CD14-positive monocyte (primary cell): Measurements from ENCODE around the gene ANXA1. TPM values are rescaled to one million over a fixed set of nuclear protein-coding genes. Genes with fewer than 3 reads are reported as not detected.

Experiments used
- DNase-seq, 3 donors: peaks; one replicate each; pipeline ENCODE4 v3.0.0-alpha.2; 2011 to 2022
- H2AFZ ChIP-seq: 2 replicates; pipeline ENCODE4 v1.6.0; 2012; ENCODE audit warnings: mild to moderate bottlenecking, low read depth, low read length, inconsistent platforms; ENCODE audit not compliant: insufficient read depth, poor library complexity, severe bottlenecking
- H3K27ac ChIP-seq, 2 donors: 1 replicate in 1 of 2; 2 replicates in 1 of 2; pipeline ENCODE4 v1.5.1; 2012 to 2013; ENCODE audit warnings: low read length in 2 of 2, control low read depth in 1 of 2, inconsistent platforms in 1 of 2, low read depth in 1 of 2, mild to moderate bottlenecking in 1 of 2
- H3K27me3 ChIP-seq, 2 donors: one replicate each; pipeline versions ENCODE4 v1.6.0 to v1.6.1; 2011 to 2013; ENCODE audit warnings: low read length in 2 of 2; ENCODE audit not compliant: control insufficient read depth in 2 of 2, insufficient read depth in 2 of 2
- H3K36me3 ChIP-seq, 2 donors: replicated peaks in 1 of 2; 1 replicate in 1 of 2; 2 replicates in 1 of 2; pipeline versions ENCODE4 v1.5.1 to v1.6.1; 2012 to 2013; ENCODE audit warnings: low read length in 2 of 2, control low read depth in 1 of 2, inconsistent platforms in 1 of 2, mild to moderate bottlenecking in 1 of 2; ENCODE audit not compliant: insufficient read depth in 2 of 2, control insufficient read depth in 1 of 2
- H3K4me1 ChIP-seq, 2 donors: 1 replicate in 1 of 2; 2 replicates in 1 of 2; pipeline versions ENCODE4 v1.5.1 to v1.6.1; 2012 to 2013; ENCODE audit warnings: low read length in 2 of 2, control low read depth in 1 of 2, inconsistent platforms in 1 of 2, mild to moderate bottlenecking in 1 of 2, moderate library complexity in 1 of 2; ENCODE audit not compliant: insufficient read depth in 2 of 2, control insufficient read depth in 1 of 2
- H3K4me2 ChIP-seq: replicated peaks from 2 replicates; pipeline ENCODE3; 2012; ENCODE audit warnings: low read length, moderate library complexity, mild to moderate bottlenecking; ENCODE audit not compliant: poor library complexity, severe bottlenecking; ENCODE audit errors: extremely low read depth
- H3K4me3 ChIP-seq, 3 experiments: fragments of 200-600 bp in 1 of 3; sonication (generic) in 1 of 3; replicated peaks in 1 of 3; 1 replicate in 2 of 3; 2 replicates in 1 of 3; pipeline ENCODE4 v1.5.1; 2011 to 2013; ENCODE audit warnings: low read length in 3 of 3, mild to moderate bottlenecking in 3 of 3, control low read depth in 2 of 3, low read depth in 2 of 3, inconsistent platforms in 1 of 3, moderate library complexity in 1 of 3
- H3K79me2 ChIP-seq: 2 replicates; pipeline ENCODE4 v1.6.0; 2012; ENCODE audit warnings: mild to moderate bottlenecking, control low read depth, inconsistent platforms, low read length, moderate library complexity; ENCODE audit not compliant: insufficient read depth
- H3K9ac ChIP-seq: 2 replicates; pipeline ENCODE4 v1.6.0; 2017; ENCODE audit warnings: low read length, mild to moderate bottlenecking; ENCODE audit not compliant: insufficient read depth, poor library complexity, severe bottlenecking
- H3K9me3 ChIP-seq, 2 donors: replicated peaks in 1 of 2; 1 replicate in 1 of 2; 2 replicates in 1 of 2; pipeline versions ENCODE4 v1.5.1 to v1.6.1; 2012 to 2013; ENCODE audit warnings: low read length in 2 of 2, control low read depth in 1 of 2; ENCODE audit not compliant: control insufficient read depth in 1 of 2, insufficient read depth in 1 of 2
- H4K20me1 ChIP-seq: 2 replicates; pipeline ENCODE4 v1.6.0; 2012; ENCODE audit warnings: mild to moderate bottlenecking, low read length, control low read depth, moderate library complexity; ENCODE audit not compliant: insufficient read depth
- H3K27ac Mint-ChIP-seq, 7 donors: one replicate each; pipeline ENCODE4 v1.8.0; 2020; ENCODE audit warnings: mild to moderate bottlenecking in 7 of 7, mixed read lengths in 7 of 7, moderate library complexity in 6 of 7, inconsistent platforms in 2 of 7
- H3K27me3 Mint-ChIP-seq, 3 donors: one replicate each; pipeline ENCODE4 v1.8.0; 2021 to 2022; ENCODE audit warnings: low read depth in 3 of 3, mild to moderate bottlenecking in 3 of 3, mixed read lengths in 3 of 3, moderate library complexity in 3 of 3, inconsistent platforms in 1 of 3
- H3K36me3 Mint-ChIP-seq, 2 donors: one replicate each; pipeline ENCODE4 v1.8.0; 2020; ENCODE audit warnings: mixed read lengths in 2 of 2, inconsistent platforms in 1 of 2, mild to moderate bottlenecking in 1 of 2
- H3K4me1 Mint-ChIP-seq: one replicate; pipeline ENCODE4 v1.8.0; 2020; ENCODE audit warnings: mild to moderate bottlenecking, mixed read lengths
- H3K4me3 Mint-ChIP-seq, 2 donors: one replicate each; pipeline ENCODE4 v1.8.0; 2020; ENCODE audit warnings: mild to moderate bottlenecking in 2 of 2, mixed read lengths in 2 of 2, moderate library complexity in 1 of 2
- H3K9me3 Mint-ChIP-seq, 7 donors: one replicate each; pipeline ENCODE4 v1.8.0; 2020 to 2022; ENCODE audit warnings: mixed read lengths in 7 of 7, mild to moderate bottlenecking in 6 of 7, moderate library complexity in 6 of 7, inconsistent platforms in 2 of 7
- WGBS: methylation state at CpG from one replicate; pipeline ENCODE4 v1.1.5; 2013; ENCODE audit warnings: missing lambda C conversion rate; ENCODE audit not compliant: insufficient coverage; 5-methylcytosine and 5-hydroxymethylcytosine counted together
- intact Hi-C, 2 donors: fragments of 100-400 bp; cut with micrococcal nuclease; formaldehyde crosslinking; loops; one replicate each; pipeline versions ENCODE4 v1.15.0 to v1.15.1; 2023
- polyA plus RNA-seq, 3 donors: library from polyadenylated mRNA; depleted of rRNA in 1 of 3; unstranded in 2 of 3; stranded (reverse) in 1 of 3; fragments of 300-500 nt in 2 of 3; fragments of >200 nt in 1 of 3; fragmentation: Illumina TruSeq in 2 of 3; gene quantifications; 1 replicate in 2 of 3; 2 replicates in 1 of 3; pipeline ENCODE4 v1.2.3, GENCODE V29; 2012 to 2021
- TF ChIP-seq, protein P1 (sequence below): fragments of 200-600 bp; IDR thresholded peaks from one replicate; pipeline ENCODE4 v1.8.0; 2022; ENCODE audit warnings: antibody characterized with exemption, mild to moderate bottlenecking

Gene ANXA1
- polyA plus RNA-seq, 3 donors: 992 to 1,546 (median 1,157) TPM

DNA sequence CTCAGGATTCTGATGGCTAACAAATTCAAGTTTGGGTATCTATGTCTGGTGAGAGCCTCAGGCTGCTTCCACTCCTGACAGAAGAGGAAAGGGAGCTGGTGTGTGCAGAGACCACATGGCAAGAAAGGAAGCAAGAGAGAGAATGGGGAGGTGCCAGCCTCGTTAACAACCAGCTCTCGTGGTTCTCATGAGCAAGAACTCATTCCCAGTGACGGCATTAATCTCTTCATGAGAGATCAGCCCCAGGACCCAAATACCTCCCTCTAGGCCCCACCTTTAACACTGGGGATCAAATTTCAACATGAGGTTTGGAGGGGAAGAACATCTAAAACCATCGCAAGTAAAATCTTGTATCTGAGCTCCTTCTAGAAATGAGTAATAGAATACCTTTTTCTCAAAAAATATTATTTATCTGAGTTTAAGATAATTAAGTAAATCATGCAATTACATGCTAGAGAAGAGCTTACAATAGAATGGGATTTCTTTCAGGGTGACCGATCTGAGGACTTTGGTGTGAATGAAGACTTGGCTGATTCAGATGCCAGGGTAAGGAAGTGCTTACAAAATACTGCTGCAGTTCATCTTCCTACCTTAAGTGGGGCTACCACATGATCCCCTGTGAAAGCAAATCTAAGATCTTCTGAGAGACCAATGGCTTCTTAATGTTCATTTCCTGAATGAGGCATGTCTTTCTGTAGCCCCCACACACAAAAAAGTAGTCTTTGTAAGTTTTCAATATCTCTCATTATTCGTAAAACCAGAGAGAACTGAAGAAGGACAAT lies 11.5 kb downstream of the ANXA1 start:
- Histone ChIP-seq H3K4me2 (no peak overlapping the region), H4K20me1 (peaks cover 98% of the 10 kb centered on the region), H3K9me3 (no peaks in the 10 kb centered on the region), H2AFZ (no peak overlapping the region), H3K4me3 (no peak overlapping the region), H3K9ac (no peak overlapping the region), H3K4me1 (no peaks in the 10 kb centered on the region), H3K79me2 (peaks cover 61% of the 10 kb centered on the region), H3K27me3 (no peaks in the 10 kb centered on the region), H3K36me3 (peaks cover 98 to 100% of the 10 kb centered on the region in 2 donors), H3K27ac (peak overlapping the region in 1 of 2 donors; percentile 33)
- WGBS: no CpG with 5 or more reads among the region's 6 CpGs
- TF ChIP-seq, protein P1, sequence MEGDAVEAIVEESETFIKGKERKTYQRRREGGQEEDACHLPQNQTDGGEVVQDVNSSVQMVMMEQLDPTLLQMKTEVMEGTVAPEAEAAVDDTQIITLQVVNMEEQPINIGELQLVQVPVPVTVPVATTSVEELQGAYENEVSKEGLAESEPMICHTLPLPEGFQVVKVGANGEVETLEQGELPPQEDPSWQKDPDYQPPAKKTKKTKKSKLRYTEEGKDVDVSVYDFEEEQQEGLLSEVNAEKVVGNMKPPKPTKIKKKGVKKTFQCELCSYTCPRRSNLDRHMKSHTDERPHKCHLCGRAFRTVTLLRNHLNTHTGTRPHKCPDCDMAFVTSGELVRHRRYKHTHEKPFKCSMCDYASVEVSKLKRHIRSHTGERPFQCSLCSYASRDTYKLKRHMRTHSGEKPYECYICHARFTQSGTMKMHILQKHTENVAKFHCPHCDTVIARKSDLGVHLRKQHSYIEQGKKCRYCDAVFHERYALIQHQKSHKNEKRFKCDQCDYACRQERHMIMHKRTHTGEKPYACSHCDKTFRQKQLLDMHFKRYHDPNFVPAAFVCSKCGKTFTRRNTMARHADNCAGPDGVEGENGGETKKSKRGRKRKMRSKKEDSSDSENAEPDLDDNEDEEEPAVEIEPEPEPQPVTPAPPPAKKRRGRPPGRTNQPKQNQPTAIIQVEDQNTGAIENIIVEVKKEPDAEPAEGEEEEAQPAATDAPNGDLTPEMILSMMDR: no peak
- DNase-seq: no peak
- peaks cover 13% of the 10 kb centered on the region for H3K4me1 Mint-ChIP-seq
- no peaks in the 10 kb centered on the region for H3K27me3 Mint-ChIP-seq
- H3K36me3 Mint-ChIP-seq: peaks cover 86 to 97% of the 10 kb centered on the region in 2 donors
- H3K9me3 Mint-ChIP-seq: no peaks in the 10 kb centered on the region
- H3K4me3 Mint-ChIP-seq: no peak overlapping the region
- peak overlapping the region in 3 of 7 donors; percentile 28 to 75 (median 63) for H3K27ac Mint-ChIP-seq
- intact Hi-C loops: loop anchor here in 1 of 2 donors (10.0 kb wide), 1 partner anchor 208 kb away; the partner anchor contains the start of gene ALDH1A1

DNA sequence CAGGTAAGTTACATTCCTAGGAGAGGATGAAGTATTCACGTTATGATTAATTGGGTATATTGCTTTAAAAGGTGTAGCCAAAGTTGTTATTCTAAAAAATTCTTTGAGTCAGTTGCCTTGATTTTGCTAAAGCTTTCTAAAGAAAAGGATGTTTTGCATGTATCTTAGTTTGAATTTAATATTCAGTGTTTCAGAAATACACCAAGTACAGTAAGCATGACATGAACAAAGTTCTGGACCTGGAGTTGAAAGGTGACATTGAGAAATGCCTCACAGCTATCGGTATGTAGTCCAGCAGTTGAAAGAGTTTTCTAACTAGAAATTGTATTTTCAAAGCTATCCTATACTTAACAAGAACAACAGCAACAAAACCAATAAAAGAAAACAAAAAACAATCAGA lies 14.2 kb downstream of the ANXA1 start:
- Mint-ChIP-seq H3K27me3 (no peaks in the 10 kb centered on the region), H3K4me3 (no peak overlapping the region), H3K36me3 (peaks cover 75 to 92% of the 10 kb centered on the region in 2 donors), H3K4me1 (peaks cover 15% of the 10 kb centered on the region), H3K9me3 (no peaks in the 10 kb centered on the region), H3K27ac (peak overlapping the region in 3 of 7 donors; percentile 3 to 22 (median 17))
- Histone ChIP-seq H3K36me3 (peaks cover 98% of the 10 kb centered on the region in 2 donors), H3K4me3 (no peak overlapping the region), H3K27ac (peak overlapping the region in 1 of 2 donors; percentile 59), H3K9ac (no peak overlapping the region), H3K9me3 (no peaks in the 10 kb centered on the region), H3K4me2 (no peak overlapping the region), H3K4me1 (no peaks in the 10 kb centered on the region), H3K27me3 (no peaks in the 10 kb centered on the region), H4K20me1 (peaks cover 90% of the 10 kb centered on the region), H3K79me2 (peaks cover 36% of the 10 kb centered on the region), H2AFZ (no peak overlapping the region)
- no CpG with 5 or more reads among the region's 2 CpGs for WGBS
- TF ChIP-seq, protein P1: no peak
- DNase-seq: no peak
- intact Hi-C loops: loop anchor here in 1 of 2 donors (10.0 kb wide), 1 partner anchor 211 kb away; the partner anchor contains the start of gene ALDH1A1
